HEK293 (cell line): ENCODE measurements around the gene BACE1.

Experiments
- CTCF ChIA-PET: fragments of 350-600 bp; formaldehyde crosslinking; extraction: SDS; loops from one replicate; lab custom pipeline; 2021; ENCODE audit warnings: antibody characterized with exemption; lab: Yijun Ruan, JAX
- POLR2A ChIA-PET: fragments of 300-600 bp; formaldehyde crosslinking; extraction: SDS; loops from one replicate; lab custom pipeline; 2020; ENCODE audit warnings: antibody characterized with exemption, inconsistent platforms; lab: Yijun Ruan, JAX
- H3K27ac ChIP-seq: fragments of 200-500 bp; sonication (Bioruptor generic); 2 replicates; pipeline ENCODE4 v1.5.1; 2014; ENCODE audit warnings: low read depth, low read length, control low read depth, inconsistent platforms; ENCODE audit errors: extremely low read depth
- H3K36me3 ChIP-seq, 2 experiments: fragments of 200-500 bp in 1 of 2; sonication (Bioruptor generic) in 1 of 2; 1 replicate in 1 of 2; 2 replicates in 1 of 2; pipeline ENCODE4 v1.5.1; 2014 to 2017; ENCODE audit warnings: inconsistent platforms in 2 of 2, low read length in 2 of 2; ENCODE audit not compliant: control insufficient read depth in 2 of 2, insufficient read depth in 1 of 2
- H3K4me1 ChIP-seq: fragments of 200-500 bp; sonication (Bioruptor generic); 2 replicates; pipeline ENCODE4 v1.5.1; 2014; ENCODE audit warnings: mild to moderate bottlenecking, low read length, inconsistent platforms; ENCODE audit not compliant: control insufficient read depth, insufficient read depth
- H3K4me3 ChIP-seq: 2 replicates; pipeline ENCODE4 v1.5.1; 2011; ENCODE audit warnings: low read depth, mild to moderate bottlenecking, control low read depth, low read length, moderate library complexity
- H3K9me3 ChIP-seq: fragments of 200-500 bp; sonication (Bioruptor generic); 2 replicates; pipeline ENCODE4 v1.5.1; 2014; ENCODE audit warnings: low read depth, low read length, inconsistent platforms; ENCODE audit not compliant: control insufficient read depth, insufficient read depth
- EGR2 ChIP-seq: fragments of 450-650 bp; formaldehyde crosslinking; IDR thresholded peaks from 2 replicates; pipeline ENCODE4 v1.5.1; 2016; ENCODE audit warnings: low read depth, missing biosample characterization, missing genetic modification characterization
- GLIS1 ChIP-seq: fragments of 450-650 bp; formaldehyde crosslinking; IDR thresholded peaks from 2 replicates; pipeline ENCODE4 v1.5.1; 2016; ENCODE audit warnings: missing biosample characterization, missing genetic modification characterization
- IKZF3 ChIP-seq: fragments of 450-650 bp; IDR thresholded peaks from 2 replicates; pipeline ENCODE4 v1.5.0; 2018; ENCODE audit warnings: missing biosample characterization, mild to moderate bottlenecking, missing genetic modification characterization, moderate library complexity
- ZFHX2 ChIP-seq: fragments of 450-650 bp; formaldehyde crosslinking; conservative IDR thresholded peaks from 2 replicates; pipeline ENCODE4 v1.5.1; 2016; ENCODE audit warnings: missing biosample characterization, missing genetic modification characterization
- ZFP3 ChIP-seq: fragments of 450-650 bp; formaldehyde crosslinking; IDR thresholded peaks from 2 replicates; pipeline ENCODE4 v1.5.1; 2016; ENCODE audit warnings: low read depth, missing biosample characterization, missing genetic modification characterization
- ZNF202 ChIP-seq: fragments of 450-650 bp; formaldehyde crosslinking; IDR thresholded peaks from 2 replicates; pipeline ENCODE4 v1.5.1; 2016; ENCODE audit warnings: missing biosample characterization, missing genetic modification characterization, borderline replicate concordance
- ZNF311 ChIP-seq: fragments of 450-650 bp; formaldehyde crosslinking; IDR thresholded peaks from 2 replicates; pipeline ENCODE4 v1.5.1; 2017; ENCODE audit warnings: missing biosample characterization, missing genetic modification characterization, borderline replicate concordance
- ZNF37A ChIP-seq: fragments of 450-650 bp; IDR thresholded peaks from 2 replicates; pipeline ENCODE4 v1.5.1; 2018; ENCODE audit warnings: missing biosample characterization, missing genetic modification characterization
- ZNF426 ChIP-seq: fragments of 450-650 bp; formaldehyde crosslinking; IDR thresholded peaks from 2 replicates; pipeline ENCODE4 v1.5.1; 2017; ENCODE audit warnings: missing biosample characterization, missing genetic modification characterization, mild to moderate bottlenecking, inconsistent platforms, moderate library complexity
- ZNF501 ChIP-seq: fragments of 450-650 bp; formaldehyde crosslinking; IDR thresholded peaks from 2 replicates; pipeline ENCODE4 v1.5.1; 2016; ENCODE audit warnings: missing biosample characterization, missing genetic modification characterization
- ZNF530 ChIP-seq: fragments of 450-650 bp; formaldehyde crosslinking; IDR thresholded peaks from 2 replicates; pipeline ENCODE4 v1.5.1; 2016; ENCODE audit warnings: low read depth, missing biosample characterization, missing genetic modification characterization
- ZNF548 ChIP-seq: fragments of 450-650 bp; formaldehyde crosslinking; IDR thresholded peaks from 2 replicates; pipeline ENCODE4 v1.5.1; 2016; ENCODE audit warnings: missing biosample characterization, missing genetic modification characterization
- ZNF596 ChIP-seq: fragments of 450-650 bp; IDR thresholded peaks from 2 replicates; pipeline ENCODE4 v1.5.0; 2018; ENCODE audit warnings: missing biosample characterization, mild to moderate bottlenecking, missing genetic modification characterization, moderate library complexity
- ZNF670 ChIP-seq: fragments of 450-650 bp; formaldehyde crosslinking; IDR thresholded peaks from 2 replicates; pipeline ENCODE4 v1.5.1; 2016; ENCODE audit warnings: missing biosample characterization, missing genetic modification characterization, low read depth
- ZNF777 ChIP-seq: fragments of 450-650 bp; formaldehyde crosslinking; IDR thresholded peaks from 2 replicates; pipeline ENCODE4 v1.5.1; 2017; ENCODE audit warnings: missing biosample characterization, missing genetic modification characterization, borderline replicate concordance
- TF ChIP-seq, protein P1 (sequence below): fragments of 450-650 bp; formaldehyde crosslinking; IDR thresholded peaks from 2 replicates; pipeline ENCODE4 v1.5.1; 2016; ENCODE audit warnings: missing biosample characterization, missing genetic modification characterization
- TF ChIP-seq, protein P2 (sequence below): fragments of 450-650 bp; formaldehyde crosslinking; IDR thresholded peaks from 2 replicates; pipeline ENCODE4 v1.5.1; 2016; ENCODE audit warnings: missing biosample characterization, missing genetic modification characterization
- TF ChIP-seq, protein P3 (sequence below): fragments of 450-650 bp; formaldehyde crosslinking; IDR thresholded peaks from 2 replicates; pipeline ENCODE4 v1.5.1; 2017; ENCODE audit warnings: missing biosample characterization, mild to moderate bottlenecking, missing genetic modification characterization, moderate library complexity

The BACE1 gene

DNA sequence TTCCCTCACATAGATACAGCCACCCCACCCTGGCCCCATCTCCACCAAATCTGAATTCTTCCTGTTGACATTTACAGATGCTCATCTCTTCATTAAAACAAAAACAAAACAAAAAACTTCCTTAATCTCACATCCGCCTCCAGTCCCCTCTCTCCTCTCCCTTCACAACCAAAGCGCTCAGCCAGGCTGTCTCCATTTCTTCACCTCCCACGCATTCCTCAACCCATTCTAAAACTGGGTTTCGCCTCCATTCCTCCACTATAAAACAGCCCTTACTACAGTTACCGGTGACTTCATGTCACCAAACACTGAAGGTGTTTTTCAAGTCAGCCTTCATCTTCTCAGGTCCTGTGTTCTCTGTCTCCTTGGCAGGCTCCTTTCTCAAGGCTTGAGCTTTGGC lies 15.3 kb downstream of the BACE1 start:
- Histone ChIP-seq H3K36me3 (peaks cover 0 to 2% of the 10 kb centered on the region in 2 experiments; a peak in 1 of 3 replicates), H3K27ac (no peak overlapping the region), H3K9me3 (no peaks in the 10 kb centered on the region), H3K4me3 (no peak overlapping the region), H3K4me1 (no peaks in the 10 kb centered on the region)
- CTCF ChIA-PET, result no interaction called here
- POLR2A ChIA-PET, result no interaction called here
- TF ChIP-seq ZNF530 (tag by site-specific recombination) (no peak), ZNF37A (tag by site-specific recombination) (no peak), ZFHX2 (peak; percentile 81), EGR2 (peak; percentile 77), ZFP3 (tag by site-specific recombination) (no peak), ZNF548 (tag by site-specific recombination) (no peak), ZNF777 (tag by site-specific recombination) (no peak), ZNF670 (tag by site-specific recombination) (no peak), ZNF501 (tag by site-specific recombination) (no peak), ZNF202 (no peak)
- TF ChIP-seq, protein P1, sequence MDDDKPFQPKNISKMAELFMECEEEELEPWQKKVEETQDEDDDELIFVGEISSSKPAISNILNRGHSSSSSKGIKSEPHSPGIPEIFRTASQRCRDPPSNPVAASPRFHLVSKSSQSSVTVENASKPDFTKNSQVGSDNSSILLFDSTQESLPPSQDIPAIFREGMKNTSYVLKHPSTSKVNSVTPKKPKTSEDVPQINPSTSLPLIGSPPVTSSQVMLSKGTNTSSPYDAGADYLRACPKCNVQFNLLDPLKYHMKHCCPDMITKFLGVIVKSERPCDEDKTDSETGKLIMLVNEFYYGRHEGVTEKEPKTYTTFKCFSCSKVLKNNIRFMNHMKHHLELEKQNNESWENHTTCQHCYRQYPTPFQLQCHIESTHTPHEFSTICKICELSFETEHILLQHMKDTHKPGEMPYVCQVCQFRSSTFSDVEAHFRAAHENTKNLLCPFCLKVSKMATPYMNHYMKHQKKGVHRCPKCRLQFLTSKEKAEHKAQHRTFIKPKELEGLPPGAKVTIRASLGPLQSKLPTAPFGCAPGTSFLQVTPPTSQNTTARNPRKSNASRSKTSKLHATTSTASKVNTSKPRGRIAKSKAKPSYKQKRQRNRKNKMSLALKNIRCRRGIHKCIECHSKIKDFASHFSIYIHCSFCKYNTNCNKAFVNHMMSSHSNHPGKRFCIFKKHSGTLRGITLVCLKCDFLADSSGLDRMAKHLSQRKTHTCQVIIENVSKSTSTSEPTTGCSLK (tag by site-specific recombination), result no peak

DNA sequence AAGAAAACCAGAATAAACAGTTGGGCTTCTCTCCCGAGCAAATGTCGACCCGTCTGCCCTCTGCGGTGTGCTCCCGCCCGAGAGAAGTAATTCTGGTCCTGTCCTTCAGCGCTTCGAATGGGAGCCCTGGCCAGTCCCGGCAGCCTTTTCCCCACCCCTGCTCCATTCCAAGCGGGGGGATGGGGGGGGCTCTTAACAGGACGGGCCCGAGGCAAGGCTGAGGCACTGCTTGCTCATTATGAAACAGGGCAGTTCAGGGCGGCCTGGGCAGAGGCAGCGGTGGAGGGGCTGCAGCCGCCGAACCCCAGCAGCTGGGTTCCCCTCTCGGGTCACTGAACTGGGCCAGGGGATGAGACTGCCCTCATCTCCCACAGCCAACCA lies 15.8 kb downstream of the BACE1 start:
- H3K4me3 ChIP-seq, result no peak overlapping the region
- POLR2A ChIA-PET, result no interaction called here
- no peaks in the 10 kb centered on the region for H3K4me1 ChIP-seq
- H3K9me3 ChIP-seq, result no peaks in the 10 kb centered on the region
- H3K36me3 ChIP-seq, result peaks cover 0 to 7% of the 10 kb centered on the region in 2 experiments; a peak in 1 of 3 replicates
- TF ChIP-seq ZNF311 (tag by site-specific recombination) (no peak), GLIS1 (tag by site-specific recombination) (no peak), ZNF596 (tag by site-specific recombination) (no peak), IKZF3 (tag by site-specific recombination) (no peak), ZNF426 (no peak)
- TF ChIP-seq, protein P2, sequence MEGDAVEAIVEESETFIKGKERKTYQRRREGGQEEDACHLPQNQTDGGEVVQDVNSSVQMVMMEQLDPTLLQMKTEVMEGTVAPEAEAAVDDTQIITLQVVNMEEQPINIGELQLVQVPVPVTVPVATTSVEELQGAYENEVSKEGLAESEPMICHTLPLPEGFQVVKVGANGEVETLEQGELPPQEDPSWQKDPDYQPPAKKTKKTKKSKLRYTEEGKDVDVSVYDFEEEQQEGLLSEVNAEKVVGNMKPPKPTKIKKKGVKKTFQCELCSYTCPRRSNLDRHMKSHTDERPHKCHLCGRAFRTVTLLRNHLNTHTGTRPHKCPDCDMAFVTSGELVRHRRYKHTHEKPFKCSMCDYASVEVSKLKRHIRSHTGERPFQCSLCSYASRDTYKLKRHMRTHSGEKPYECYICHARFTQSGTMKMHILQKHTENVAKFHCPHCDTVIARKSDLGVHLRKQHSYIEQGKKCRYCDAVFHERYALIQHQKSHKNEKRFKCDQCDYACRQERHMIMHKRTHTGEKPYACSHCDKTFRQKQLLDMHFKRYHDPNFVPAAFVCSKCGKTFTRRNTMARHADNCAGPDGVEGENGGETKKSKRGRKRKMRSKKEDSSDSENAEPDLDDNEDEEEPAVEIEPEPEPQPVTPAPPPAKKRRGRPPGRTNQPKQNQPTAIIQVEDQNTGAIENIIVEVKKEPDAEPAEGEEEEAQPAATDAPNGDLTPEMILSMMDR (tag by site-specific recombination), result no peak
- TF ChIP-seq, protein P3, sequence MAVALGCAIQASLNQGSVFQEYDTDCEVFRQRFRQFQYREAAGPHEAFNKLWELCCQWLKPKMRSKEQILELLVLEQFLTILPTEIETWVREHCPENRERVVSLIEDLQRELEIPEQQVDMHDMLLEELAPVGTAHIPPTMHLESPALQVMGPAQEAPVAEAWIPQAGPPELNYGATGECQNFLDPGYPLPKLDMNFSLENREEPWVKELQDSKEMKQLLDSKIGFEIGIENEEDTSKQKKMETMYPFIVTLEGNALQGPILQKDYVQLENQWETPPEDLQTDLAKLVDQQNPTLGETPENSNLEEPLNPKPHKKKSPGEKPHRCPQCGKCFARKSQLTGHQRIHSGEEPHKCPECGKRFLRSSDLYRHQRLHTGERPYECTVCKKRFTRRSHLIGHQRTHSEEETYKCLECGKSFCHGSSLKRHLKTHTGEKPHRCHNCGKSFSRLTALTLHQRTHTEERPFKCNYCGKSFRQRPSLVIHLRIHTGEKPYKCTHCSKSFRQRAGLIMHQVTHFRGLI (tag by site-specific recombination), result 0 out of 2 replicates have a peak, but pooled peaks have one; percentile 31
- CTCF ChIA-PET, result no interaction called here
- no peak overlapping the region for H3K27ac ChIP-seq
